Measurements from ENCODE around the gene LYPD5.

The LYPD5 gene

DNA sequence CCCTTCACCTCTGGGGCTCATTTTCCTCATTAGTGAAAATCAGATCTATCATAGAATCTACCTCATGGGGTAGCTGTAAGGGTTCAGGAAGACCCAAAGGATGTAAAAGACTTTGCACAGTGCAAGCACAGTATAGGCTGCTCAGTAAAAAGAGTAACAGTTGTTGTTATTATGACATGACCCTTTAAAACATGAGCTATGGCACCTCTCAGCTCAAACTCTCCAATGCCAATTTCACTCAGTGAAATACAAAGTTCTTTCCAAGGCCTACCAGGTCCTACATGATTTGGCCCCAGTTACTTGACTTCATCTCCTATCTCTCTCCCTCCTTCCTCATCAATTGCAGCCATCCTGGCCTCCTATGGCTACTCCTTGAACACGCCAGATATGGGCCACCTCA is 52.3 kb downstream of the LYPD5 start:
- no peak for DNase-seq

- DNase-seq = no peak
Observed at GRCh38 chr19:43749152-43749551, 53.1 kb downstream of the LYPD5 start.

GRCh38 chr19:43748685-43749084 is 53.6 kb downstream of the LYPD5 start:
- no peak for DNase-seq

- DNase-seq = no peak
Observed at GRCh38 chr19:43748205-43748594, 54.0 kb downstream of the LYPD5 start.

DNA sequence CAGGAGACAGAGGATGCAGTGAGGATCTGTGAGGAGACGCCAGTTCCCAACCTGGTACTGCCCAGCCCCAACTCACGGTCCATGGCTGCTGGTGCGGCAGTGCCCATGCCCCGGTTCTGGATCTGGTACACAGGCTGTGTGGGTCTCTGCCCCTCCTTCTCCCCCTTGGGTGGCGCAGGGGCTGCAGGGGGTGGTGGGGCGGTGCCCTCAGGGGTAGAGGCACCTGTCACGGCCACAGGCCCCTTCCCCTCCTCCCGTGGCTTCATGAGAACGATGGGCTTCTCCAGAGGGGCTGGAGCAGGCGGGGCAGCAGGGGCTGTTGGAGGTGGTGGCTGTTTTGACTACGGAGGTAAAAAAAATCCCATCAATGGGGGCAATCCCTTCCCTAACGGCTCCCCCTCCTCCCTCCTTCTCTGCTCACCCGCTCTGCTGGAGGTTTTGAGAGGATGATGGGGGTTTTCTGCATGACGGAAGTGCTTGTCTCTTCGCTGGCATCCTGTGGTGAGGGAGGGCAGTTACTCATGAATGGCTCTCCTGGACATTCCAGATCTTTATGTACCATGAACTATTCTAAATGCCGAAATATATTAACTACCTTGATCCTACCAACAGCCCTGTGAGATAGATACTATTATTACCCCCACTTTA is 54.6 kb downstream of the LYPD5 start:
- DNase-seq = peak; percentile 25
